Suprapubic skin (tissue), 4 donors: ENCODE measurements around the gene LTO1. TPM values are rescaled to one million over a fixed set of nuclear protein-coding genes. Genes with fewer than 3 reads are reported as not detected.

Experiments
- DNase-seq, 2 donors: peaks; one replicate each; pipeline ENCODE4 v3.0.0-alpha.2; 2019; ENCODE audit warnings: low spot score in 2 of 2
- H3K27ac ChIP-seq: fragments of 200-600 bp; sonication (generic); one replicate; pipeline ENCODE4 v1.5.1; 2019
- H3K27me3 ChIP-seq: fragments of 200-600 bp; sonication (generic); one replicate; pipeline ENCODE4 v1.5.1; 2019
- H3K36me3 ChIP-seq: fragments of 200-600 bp; sonication (generic); one replicate; pipeline ENCODE4 v1.5.1; 2019
- H3K4me1 ChIP-seq: fragments of 200-600 bp; sonication (generic); one replicate; pipeline ENCODE4 v1.5.1; 2019
- H3K4me3 ChIP-seq: fragments of 200-600 bp; sonication (generic); one replicate; pipeline ENCODE4 v1.5.1; 2019; ENCODE audit warnings: mild to moderate bottlenecking
- H3K9me3 ChIP-seq: fragments of 200-600 bp; sonication (generic); one replicate; pipeline ENCODE4 v1.5.1; 2019
- CTCF ChIP-seq, 2 donors: fragments of 200-600 bp in 1 of 2; fragments of 450-650 bp in 1 of 2; sonication (generic) in 1 of 2; IDR thresholded peaks; one replicate each; pipeline ENCODE4 v1.5.1; 2016 to 2019; ENCODE audit warnings: antibody characterized with exemption in 2 of 2, mild to moderate bottlenecking in 1 of 2, moderate library complexity in 1 of 2
- EP300 ChIP-seq: sonication (generic); formaldehyde crosslinking; IDR thresholded peaks from one replicate; pipeline ENCODE4 v1.6.1; 2017; ENCODE audit warnings: antibody characterized with exemption
- POLR2A ChIP-seq, 2 donors: fragments of 450-650 bp; IDR thresholded peaks; one replicate each; pipeline ENCODE4 v1.6.1; 2017; ENCODE audit warnings: antibody characterized with exemption in 2 of 2, mild to moderate bottlenecking in 2 of 2, moderate library complexity in 2 of 2
- POLR2AphosphoS5 ChIP-seq, 3 donors: sonication (generic); formaldehyde crosslinking; IDR thresholded peaks; one replicate each; pipeline ENCODE4 v1.6.1; 2017; ENCODE audit warnings: antibody characterized with exemption in 3 of 3
- WGBS: methylation state at CpG from one replicate; pipeline ENCODE4 v1.1.5; 2018; 5-methylcytosine and 5-hydroxymethylcytosine counted together
- total RNA-seq, 4 donors: library from RNA; depleted of rRNA; stranded (reverse); fragments of >200 nt; gene quantifications; one replicate each; pipeline ENCODE4 v1.1.0, GENCODE V29; 2016

Gene LTO1
- total RNA-seq, 4 donors from 2014 or later: 20.6 to 41.4 (median 22.7) TPM

DNA sequence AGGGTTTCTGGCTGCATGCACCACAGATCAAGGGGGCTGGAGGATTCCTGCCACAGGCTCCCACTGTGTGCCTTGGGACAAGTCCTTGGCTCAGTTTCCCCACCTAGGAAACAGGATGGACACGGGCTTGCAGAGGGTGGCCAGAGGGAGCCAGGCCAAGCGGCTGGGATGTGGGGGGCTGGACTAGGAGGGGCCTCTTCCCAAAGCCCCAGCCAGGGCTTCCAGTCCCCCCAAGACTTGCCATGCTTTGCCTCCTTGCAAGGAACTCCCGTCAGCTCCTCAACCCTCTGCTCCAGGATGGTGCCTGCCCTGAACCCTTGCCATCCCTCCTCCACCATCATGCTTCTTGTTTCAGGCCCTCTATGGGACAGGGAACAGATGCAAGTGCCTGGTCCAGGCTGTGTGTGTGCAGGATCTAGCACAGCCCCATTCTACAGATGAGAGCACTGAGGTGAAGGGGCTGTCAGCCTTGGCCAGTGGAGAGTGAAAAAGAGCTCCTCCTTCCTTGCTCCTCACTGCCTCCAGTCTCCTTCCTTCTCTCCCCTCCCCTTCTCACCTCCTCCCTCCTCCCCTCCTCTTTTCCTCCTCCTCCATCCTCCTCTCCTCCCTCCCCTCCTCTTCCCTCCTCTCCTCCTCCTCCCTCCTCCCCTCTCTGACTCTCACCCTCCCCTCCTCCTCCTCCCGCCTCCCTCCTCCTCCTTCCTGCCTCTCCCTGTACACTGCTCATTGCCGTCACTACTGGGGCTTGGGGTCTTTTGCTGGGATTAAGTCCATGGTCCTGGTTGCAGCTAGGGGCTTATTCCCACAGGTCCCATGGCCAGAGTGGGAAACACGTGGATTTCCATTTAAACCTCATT is 42.0 kb upstream of the LTO1 start:
- H3K36me3 ChIP-seq: no peaks in the 10 kb centered on the region
- DNase-seq: no peak
- no peaks in the 10 kb centered on the region for H3K9me3 ChIP-seq
- H3K27ac ChIP-seq: no peak overlapping the region
- H3K4me1 ChIP-seq: peaks cover 5% of the 10 kb centered on the region
- WGBS: 59% methylated on average over 6 of the region's 6 CpGs
- TF ChIP-seq CTCF (IDR thresholded peaks at IDR 0.05) (no peak), EP300 (no peak), POLR2A (IDR thresholded peaks at IDR 0.05) (no peak), POLR2AphosphoS5 (IDR thresholded peaks at IDR 0.05) (no peak)
- H3K27me3 ChIP-seq: peaks cover 66% of the 10 kb centered on the region
- H3K4me3 ChIP-seq: no peak overlapping the region

DNA sequence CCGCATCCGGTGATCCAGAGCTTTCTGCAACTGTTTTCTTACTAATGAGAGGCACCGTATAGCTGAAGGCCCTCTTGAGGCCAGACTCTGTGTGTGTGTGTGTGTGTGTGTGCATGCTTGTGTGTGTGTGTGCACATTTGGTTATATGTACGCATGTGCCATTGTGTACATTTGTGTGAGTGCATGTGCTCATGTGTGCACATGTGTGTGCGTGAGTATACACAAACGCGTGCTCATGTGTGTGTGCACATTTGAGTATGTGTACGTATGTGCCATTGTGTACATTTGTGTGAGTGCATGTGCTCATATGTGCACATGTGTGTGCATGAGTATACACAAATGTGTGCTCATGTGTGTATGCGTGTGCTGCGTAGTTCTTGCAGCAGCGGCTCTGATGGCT is 40.9 kb upstream of the LTO1 start:
- no peaks in the 10 kb centered on the region for H3K36me3 ChIP-seq
- DNase-seq: no peak
- peaks cover 56% of the 10 kb centered on the region for H3K27me3 ChIP-seq
- WGBS: 83% methylated on average over 11 of the region's 11 CpGs
- TF ChIP-seq EP300: no peak
- no peak for TF ChIP-seq POLR2AphosphoS5 (IDR thresholded peaks at IDR 0.05)
- no peak for TF ChIP-seq CTCF (IDR thresholded peaks at IDR 0.05)
- no peak for TF ChIP-seq POLR2A (IDR thresholded peaks at IDR 0.05)
- H3K9me3 ChIP-seq: no peaks in the 10 kb centered on the region
- H3K27ac ChIP-seq: no peak overlapping the region
- no peak overlapping the region for H3K4me3 ChIP-seq
- peaks cover 5% of the 10 kb centered on the region for H3K4me1 ChIP-seq

DNA sequence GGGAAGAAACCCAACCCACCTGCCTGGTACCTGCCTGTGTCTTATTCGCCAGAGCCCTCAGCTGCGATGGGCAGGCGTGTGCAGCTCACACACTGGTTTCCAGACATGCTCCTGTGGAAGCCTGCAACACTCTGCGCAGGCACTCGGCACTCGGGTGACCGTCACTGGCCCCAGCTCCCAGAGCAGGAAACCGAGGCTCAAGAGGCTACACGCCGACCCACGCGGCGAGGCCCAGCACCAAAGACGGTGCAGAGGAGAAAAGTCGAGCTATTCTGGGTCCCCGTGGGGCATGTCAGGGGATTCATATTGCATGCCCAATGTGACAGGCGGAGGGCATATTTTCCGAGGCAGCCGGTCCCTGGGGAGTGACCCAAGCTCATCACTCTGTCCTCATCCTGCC is 40.3 kb upstream of the LTO1 start:
- WGBS: 77% methylated on average over 17 of the region's 19 CpGs
- H3K27me3 ChIP-seq: peaks cover 58% of the 10 kb centered on the region

GRCh38 chr11:69711822-69712801 is 37.0 kb upstream of the LTO1 start:
- DNase-seq: no peak
- TF ChIP-seq EP300: no peak
- no peak for TF ChIP-seq POLR2AphosphoS5 (IDR thresholded peaks at IDR 0.05)
- no peak for TF ChIP-seq CTCF (IDR thresholded peaks at IDR 0.05)
- no peak for TF ChIP-seq POLR2A (IDR thresholded peaks at IDR 0.05)
- peaks cover 1% of the 10 kb centered on the region for H3K4me1 ChIP-seq
- H3K27ac ChIP-seq: no peak overlapping the region
- no peaks in the 10 kb centered on the region for H3K9me3 ChIP-seq
- WGBS: 68% methylated on average over 20 of the region's 28 CpGs
- peaks cover 38% of the 10 kb centered on the region for H3K27me3 ChIP-seq
- no peak overlapping the region for H3K4me3 ChIP-seq
- no peaks in the 10 kb centered on the region for H3K36me3 ChIP-seq

More for the DNA sequence above, 40.3 kb upstream of the LTO1 start:
- H3K9me3 ChIP-seq: no peaks in the 10 kb centered on the region
- TF ChIP-seq CTCF (IDR thresholded peaks at IDR 0.05) (no peak), EP300 (no peak), POLR2A (IDR thresholded peaks at IDR 0.05) (no peak), POLR2AphosphoS5 (IDR thresholded peaks at IDR 0.05) (no peak)
- DNase-seq: no peak
- H3K27ac ChIP-seq: no peak overlapping the region
- H3K4me3 ChIP-seq: no peak overlapping the region
- H3K36me3 ChIP-seq: no peaks in the 10 kb centered on the region
- H3K4me1 ChIP-seq: peaks cover 5% of the 10 kb centered on the region
